HG03139 (cell line): ENCODE results near the gene SYTL5.

ENCODE experiments used
- ATAC-seq: cut with Tn5 transposase; IDR thresholded peaks from one replicate; pipeline ENCODE4 v1.9.1; 2021; ENCODE audit not compliant: unreplicated experiment

Gene SYTL5

DNA sequence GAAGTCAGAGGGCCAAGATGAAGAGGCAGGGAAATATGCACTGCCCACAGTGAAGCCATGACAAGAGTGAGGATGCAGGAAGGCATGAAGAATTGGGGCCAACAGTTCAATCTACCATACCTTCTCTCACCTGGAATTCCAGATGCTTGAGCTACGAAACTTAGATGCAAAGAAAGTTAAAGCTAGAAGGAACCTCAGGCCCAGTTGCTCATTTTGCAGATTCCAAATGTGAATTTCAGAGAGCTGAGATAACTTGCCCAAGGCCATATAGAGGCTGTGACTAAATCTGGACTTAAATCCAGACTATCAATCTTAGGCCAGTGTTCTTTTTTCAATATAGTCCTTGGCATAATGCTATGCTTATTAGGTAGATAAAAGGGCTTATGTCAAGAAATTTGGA lies 121.6 kb downstream of the SYTL5 start:
- no peak for ATAC-seq

DNA sequence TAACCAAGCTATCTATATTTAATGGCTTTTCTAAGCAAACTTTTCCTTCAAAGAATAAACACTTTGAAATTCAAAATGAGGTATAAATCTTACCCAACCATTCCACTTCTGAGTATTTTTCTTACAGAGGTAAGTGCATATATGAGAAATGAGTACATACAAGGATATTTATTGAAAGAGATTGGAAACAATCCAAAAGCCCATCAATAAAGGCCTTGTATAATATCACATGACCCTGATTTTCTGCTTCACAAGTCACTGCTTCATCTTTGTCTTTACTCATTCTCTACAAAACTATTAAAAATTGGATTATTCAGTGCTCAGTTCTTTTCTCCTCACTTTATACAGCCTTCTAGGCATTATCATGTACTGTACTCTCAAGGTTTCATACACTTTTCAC lies 123.0 kb downstream of the SYTL5 start:
- no peak for ATAC-seq

GRCh38 chrX:38138157-38138891 lies 132.0 kb downstream of the SYTL5 start:
- no peak for ATAC-seq

GRCh38 chrX:38138900-38139299 lies 132.5 kb downstream of the SYTL5 start:
- no peak for ATAC-seq

DNA sequence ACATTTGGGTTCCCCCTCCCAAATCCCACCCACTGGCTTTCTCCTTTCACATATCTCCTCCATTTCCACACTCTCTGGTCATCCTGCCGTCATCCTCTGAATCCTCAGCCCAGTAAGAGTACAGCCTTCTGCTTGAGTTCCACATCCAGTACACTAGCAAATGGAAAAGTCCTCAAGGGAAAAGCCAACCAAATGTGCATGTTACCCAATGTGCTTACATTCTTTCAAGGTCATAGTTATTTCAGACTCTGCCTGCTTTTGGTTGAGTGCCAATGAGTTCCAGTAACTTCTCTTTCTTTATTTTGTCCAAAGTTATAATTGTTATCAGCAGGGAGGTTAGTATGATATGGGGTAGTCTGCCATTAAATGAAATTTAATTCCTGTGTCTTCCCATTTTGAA lies 136.3 kb downstream of the SYTL5 start:
- ATAC-seq, result no peak

DNA sequence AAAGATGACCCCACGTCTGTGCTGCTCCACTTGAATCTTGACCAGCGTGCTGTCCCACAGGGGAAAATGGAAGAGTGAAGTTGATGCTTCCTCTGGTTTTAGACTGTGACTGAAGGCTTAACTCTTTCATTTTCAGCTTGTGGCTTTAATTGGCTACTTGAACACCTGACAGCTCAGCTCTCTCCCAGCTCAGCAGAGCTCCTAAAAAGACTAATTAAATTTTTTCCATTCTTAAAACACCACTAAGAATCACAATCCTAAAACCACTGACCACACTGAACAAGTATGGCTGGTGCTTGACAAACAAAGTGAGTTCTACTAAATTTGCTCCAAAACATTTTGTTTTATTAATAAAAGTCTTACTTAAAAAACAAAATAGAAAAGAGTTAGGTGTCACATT lies 142.7 kb downstream of the SYTL5 start:
- ATAC-seq, result no peak

GRCh38 chrX:38150993-38151392 lies 144.6 kb downstream of the SYTL5 start:
- no peak for ATAC-seq

DNA sequence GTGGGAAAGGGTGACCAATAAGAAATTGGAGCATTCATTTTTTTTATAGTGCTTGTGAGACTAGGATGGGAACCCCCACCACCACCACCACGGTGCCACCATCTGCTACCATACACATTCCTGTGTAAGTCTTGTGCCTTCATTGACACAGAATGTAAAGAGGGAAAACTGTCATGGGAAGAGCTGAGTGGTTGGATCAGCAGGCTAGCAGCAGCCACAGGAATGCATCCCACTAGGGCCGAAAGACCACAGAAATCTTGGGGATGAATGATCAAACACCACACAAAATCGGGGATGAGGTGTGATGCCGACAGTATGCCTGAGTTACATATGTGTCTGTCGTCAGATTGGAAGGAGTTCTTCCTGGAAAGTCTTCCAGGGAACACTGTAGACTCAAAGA lies 145.1 kb downstream of the SYTL5 start:
- no peak for ATAC-seq

DNA sequence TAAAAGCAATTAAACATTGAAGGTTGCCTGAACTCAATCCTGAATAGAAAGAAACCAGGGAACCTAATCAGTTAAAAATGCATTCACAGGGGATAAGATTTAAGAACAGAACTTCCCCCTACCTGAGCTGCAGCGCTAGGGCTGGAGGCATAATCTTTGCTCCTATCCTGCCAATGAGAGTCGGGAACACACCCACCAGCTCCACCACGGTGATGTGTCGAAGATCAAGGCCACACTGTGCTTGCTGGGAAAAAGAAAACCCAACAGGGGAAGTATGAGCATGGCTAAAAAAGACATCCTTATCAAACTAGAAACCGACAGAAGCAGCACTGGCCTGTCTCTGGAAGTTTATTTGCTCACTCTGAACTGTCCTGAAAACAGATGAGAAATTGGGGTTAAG lies 148.0 kb downstream of the SYTL5 start:
- ATAC-seq, result no peak

- ATAC-seq, result no peak
These were observed 148.5 kb downstream of the SYTL5 start for GRCh38 chrX:38154818-38155217.

DNA sequence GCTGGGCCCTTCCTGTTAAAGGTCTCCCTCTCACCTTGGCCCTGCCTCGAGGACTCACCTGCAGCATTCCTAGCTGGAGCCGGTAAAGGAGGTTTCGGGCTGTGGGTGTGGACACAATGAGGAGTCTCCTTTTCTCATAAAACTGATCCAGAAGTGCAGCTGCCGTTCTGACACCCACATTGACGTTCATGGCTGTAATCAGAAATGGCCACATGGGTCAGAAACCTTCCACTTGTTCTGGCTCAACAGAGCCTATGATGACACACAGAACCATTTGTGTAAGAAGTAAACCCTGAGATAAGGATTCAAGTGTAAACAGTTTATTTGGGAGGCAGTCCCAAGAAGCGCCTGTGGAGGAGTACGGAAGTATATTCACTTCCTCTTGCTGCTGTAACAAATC lies 150.5 kb downstream of the SYTL5 start:
- ATAC-seq, result no peak

DNA sequence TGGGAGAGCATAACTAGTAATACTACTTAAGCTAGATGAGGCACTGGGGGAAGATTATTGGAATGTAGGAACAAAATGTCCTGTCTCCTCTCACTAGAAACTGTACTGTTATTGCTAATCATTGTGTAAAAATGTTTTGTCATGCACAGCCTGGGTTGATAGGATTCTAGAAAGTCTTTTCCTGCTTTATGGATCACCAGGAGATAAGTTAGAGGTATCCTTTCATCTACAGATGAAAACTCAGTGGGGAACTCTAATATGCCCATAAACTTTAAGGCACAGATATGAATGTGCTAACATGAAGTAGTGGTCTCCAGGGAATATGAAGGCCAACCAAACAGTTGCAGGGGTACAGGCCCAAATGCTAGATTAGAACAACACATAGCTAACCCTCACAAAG lies 156.8 kb downstream of the SYTL5 start:
- no peak for ATAC-seq

GRCh38 chrX:38165023-38165422 lies 158.7 kb downstream of the SYTL5 start:
- ATAC-seq, result no peak

- ATAC-seq, result no peak
These were observed 160.2 kb downstream of the SYTL5 start for GRCh38 chrX:38166478-38167083.

- no peak for ATAC-seq
These were observed 164.2 kb downstream of the SYTL5 start for GRCh38 chrX:38170556-38170955.

- ATAC-seq, result no peak
These were observed 166.2 kb downstream of the SYTL5 start for GRCh38 chrX:38172596-38172995.

- no peak for ATAC-seq
These were observed 168.8 kb downstream of the SYTL5 start for GRCh38 chrX:38175139-38175538.

DNA sequence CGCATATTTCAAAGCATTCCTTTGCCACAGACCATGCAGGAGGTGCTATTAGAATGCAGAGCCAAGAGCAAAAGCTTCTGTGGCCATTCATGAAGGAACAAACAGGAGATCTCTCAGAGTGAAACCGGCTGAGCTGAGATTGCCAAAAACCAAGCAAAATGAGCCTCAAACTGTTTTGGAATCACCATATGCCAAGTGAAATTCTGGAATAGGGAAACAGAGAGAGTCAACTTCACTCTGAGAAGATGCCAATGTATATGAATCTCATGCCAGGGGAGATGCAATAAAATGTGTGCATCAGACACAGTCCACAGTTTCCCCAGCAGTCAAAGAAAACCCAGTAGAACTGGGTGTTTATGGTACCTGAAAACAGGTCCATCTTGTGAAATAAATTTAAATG lies 172.0 kb downstream of the SYTL5 start:
- no peak for ATAC-seq
